GM20000 (cell line): ENCODE measurements around the gene SPACA4.
A peak's percentile ranks its signal among the peaks of the same experiment; 100 is the strongest.

Experiments used
- DNase-seq: peaks from one replicate; pipeline ENCODE4 v3.0.0; 2012; ENCODE audit warnings: low spot score
- TF ChIP-seq, protein P1 (sequence below): IDR thresholded peaks from 2 replicates; pipeline ENCODE4 v1.5.1; 2012; ENCODE audit warnings: mild to moderate bottlenecking, control low read depth; ENCODE audit errors: extremely low read depth, missing control alignments

Gene SPACA4

DNA sequence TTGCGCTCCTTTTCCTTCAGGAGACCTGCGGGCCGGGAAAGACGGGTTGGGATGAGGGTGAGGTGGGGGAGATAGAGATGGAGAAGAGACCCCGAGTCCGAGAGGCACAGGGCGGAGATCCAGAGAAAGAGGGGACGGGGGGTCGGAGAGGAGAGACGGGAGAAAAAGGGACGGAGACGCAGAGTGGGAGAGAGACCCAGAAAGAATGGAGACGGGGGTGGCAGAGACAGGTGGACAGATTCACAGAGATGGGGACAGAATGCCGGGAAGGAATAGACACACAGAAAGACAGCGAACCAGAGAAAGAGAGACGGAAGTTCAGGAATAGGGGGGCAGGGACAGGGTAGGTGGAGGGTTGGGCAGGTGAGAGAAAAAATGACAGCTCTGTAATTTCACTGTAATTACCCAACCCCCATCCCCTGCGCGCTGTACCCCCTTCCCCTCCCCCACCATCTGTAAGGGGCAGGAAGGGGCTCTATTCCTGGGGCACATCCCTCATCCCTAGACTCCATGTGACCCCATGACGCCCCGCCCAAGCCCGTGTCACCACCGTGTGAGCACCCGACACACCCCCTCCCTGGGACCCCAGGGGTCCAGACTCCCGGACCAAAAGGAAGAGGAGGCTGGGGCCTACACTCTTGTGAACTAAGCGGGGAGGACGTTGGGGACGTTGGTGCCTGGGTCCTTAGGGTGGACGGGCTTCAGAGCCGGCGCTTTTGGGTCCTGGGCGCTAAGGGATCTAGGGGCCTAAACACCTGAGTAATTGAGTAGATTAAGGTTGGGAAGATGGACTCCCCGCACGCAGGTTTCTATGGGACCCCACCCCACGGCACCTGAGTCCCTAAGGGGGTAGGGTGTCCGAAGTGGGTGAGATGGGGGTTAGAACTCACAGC lies 29.7 kb downstream of the SPACA4 start:
- TF ChIP-seq, protein P1, sequence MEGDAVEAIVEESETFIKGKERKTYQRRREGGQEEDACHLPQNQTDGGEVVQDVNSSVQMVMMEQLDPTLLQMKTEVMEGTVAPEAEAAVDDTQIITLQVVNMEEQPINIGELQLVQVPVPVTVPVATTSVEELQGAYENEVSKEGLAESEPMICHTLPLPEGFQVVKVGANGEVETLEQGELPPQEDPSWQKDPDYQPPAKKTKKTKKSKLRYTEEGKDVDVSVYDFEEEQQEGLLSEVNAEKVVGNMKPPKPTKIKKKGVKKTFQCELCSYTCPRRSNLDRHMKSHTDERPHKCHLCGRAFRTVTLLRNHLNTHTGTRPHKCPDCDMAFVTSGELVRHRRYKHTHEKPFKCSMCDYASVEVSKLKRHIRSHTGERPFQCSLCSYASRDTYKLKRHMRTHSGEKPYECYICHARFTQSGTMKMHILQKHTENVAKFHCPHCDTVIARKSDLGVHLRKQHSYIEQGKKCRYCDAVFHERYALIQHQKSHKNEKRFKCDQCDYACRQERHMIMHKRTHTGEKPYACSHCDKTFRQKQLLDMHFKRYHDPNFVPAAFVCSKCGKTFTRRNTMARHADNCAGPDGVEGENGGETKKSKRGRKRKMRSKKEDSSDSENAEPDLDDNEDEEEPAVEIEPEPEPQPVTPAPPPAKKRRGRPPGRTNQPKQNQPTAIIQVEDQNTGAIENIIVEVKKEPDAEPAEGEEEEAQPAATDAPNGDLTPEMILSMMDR, result no peak
- DNase-seq, result no peak

DNA sequence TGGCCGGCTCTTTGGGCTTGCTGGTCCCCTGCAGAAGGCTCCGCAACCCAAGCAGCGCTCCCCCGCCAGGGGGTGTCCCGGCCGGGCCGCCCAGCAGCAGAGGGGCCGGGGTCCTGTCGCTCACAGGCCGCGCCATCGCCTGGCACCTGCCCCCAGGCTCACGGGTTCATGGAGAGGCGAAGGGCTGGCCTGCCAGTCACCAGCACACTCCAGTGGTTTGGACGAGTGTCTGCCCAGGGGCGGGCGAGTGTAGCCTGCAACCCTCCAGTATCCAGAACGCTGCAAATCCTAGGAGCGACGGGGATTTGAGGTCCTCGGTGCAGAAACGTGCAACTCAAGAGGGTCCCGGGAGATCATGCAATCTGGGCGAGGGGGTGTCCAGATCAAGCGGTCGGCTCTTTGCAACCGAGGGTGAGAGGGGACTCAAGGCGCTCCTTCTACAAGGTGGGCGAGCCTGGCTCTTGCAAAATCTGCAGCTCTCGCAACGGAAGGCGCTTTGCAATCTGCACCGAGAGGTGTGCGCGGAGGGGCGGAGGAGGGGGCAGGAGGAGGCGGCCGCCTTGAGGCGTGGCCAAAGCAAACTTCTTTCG lies 30.4 kb downstream of the SPACA4 start, which contains the start of gene DBP:
DBP (minus strand) TSS at position 521 of the 590 bp plus-strand sequence; CDS start at position 136, 385 bp downstream.
- no peak for DNase-seq

DNA sequence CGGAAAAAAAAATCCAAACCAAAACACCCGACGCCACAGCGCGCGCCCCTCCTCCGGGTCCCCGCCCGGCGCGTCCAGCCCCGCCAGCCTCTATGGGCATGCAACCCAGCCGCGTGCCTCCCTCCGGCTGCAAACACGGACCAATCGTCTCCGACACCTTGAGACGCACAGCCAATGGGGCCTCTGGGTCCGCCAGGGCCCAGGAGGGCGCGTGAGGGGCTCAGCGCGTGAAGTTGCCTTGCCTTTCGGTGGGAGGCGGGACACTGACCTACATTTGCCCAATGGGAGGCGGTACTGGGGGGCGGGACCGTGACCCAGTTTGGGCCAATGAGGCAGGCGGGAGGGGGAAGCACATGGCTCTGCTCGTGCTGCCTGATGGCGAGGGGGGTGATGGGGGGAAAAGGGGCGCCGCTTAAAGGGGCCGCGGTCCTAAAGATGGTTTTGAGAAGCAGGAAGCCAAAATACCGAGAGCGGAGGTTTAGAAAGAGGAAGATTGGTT lies 31.0 kb downstream of the SPACA4 start:
- DNase-seq, result peak; percentile 95
- TF ChIP-seq, protein P1, result no peak

More for the DNA sequence above, 30.4 kb downstream of the SPACA4 start, which contains the start of gene DBP:
- TF ChIP-seq, protein P1, result no peak

DNA sequence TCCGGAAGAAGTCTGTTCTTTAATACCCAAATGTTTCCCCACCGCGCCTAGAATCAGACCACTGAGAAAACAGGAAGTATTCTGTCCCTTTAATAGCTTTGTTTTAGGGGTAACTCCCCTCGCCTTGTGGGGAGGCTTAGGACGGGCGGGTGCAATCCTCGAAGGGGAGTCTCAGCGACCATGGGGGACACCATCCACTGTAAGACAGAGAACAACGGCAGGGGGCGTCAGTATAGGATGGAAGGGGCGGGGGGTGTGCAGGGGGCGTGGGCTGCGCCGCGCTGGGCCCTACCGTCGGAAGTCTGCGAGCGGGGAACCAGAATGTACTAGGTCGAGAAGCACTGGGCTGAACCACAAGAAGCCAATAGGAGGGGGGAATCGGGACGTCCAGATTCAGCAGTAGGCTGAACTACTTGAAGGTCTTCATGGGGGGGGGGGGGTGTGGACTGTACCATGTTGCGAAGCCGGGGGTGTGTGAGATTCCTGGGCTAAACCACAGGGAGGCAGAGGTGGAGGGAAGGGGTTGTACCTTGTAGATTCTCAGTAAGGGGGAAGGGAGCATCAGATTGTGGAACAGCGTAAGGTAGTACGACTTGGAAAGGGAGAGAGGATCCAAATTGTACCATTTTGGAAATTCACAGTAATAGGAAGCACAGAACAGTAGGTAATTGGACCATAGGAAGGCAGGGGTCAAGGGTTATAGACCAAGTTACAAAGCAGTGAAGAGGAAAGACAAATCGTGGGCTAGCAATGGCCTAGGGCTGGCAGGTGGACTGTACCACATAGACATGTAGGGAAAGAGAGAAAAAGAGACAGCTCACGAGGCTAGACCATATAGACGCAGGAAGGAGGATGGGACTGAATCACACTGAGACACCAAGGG lies 31.6 kb downstream of the SPACA4 start:
- DNase-seq, result peak; percentile 86
- TF ChIP-seq, protein P1, result no peak

DNA sequence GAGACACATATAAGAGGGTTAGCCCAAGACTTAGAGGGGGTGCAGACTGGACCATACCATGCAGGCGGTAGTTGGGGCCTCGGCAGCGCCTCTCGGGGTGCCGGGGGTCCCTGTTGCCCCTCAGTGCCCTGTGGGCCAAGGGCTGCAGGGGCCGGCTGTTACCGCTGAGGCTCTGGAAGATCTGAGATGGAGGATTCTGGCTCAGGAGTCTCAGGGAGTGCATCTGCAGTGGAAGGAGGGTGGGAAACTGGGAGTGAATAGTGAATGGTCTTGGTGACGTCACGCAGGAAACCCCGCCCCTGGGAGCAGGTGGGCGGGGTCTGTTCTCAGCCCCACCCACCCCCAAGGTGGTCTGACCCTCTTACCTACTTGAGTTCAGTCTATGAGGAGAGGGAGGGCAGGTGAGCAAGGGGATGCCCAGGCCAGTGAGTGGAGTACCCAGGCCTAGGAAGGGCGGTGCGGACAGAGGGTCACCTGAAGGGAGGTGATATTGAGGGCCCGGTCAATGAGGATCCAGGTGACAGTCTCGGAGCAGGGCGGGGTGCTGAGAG lies 32.4 kb downstream of the SPACA4 start:
- TF ChIP-seq, protein P1, result no peak
- no peak for DNase-seq

DNA sequence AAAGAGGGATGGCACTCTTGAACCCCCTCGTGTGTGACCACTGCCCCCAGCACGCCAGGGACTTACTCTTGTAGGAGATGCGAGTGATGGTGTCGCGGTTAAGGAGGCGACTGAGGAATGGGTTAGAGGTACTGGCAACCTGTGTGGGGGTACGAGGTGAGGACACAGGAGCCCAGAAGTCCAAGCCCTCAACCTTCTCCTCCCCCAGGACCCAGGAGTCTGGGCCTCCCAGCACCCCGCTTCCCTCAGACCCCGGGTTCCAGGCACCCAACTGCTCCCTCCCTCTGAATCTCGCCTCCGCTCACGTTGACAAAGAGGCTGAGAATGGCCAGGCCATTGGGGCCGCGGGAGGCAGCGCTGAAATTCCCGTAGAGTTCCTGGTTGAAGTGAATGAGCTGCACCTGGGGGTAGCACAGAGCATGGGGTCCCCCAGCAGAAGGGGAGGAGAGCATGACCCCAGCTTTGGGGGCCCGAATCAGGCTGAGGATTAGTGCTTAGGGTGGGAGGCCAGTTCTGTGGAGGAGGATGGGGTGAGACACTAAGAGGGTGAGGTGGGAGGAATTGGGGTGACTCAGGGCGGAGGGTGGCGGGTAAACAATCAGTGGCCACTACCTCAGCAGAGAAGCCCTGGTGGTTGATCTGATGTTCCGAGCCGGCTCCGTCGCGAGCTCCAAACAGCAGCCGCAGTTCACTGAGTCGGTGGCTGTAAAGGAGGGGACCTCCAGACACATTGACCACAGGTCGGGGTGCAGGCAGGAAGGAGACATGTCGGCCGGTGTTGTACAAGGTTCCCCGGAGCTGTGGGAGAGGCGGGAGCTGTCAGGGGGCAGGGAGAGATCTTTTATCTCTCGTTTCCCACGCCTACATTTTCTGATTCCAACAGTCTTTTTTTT lies 33.2 kb downstream of the SPACA4 start:
- DNase-seq, result no peak
- TF ChIP-seq, protein P1, result no peak
